GM11168 (cell line): ENCODE results near the gene TNS3.

ENCODE experiments used
- in situ Hi-C: fragments of 300-500 bp; cut with MboI; formaldehyde crosslinking; loops from one replicate; pipeline ENCODE4 v1.12.0; 2022; ENCODE audit warnings: low sequenced_read_pairs; ENCODE audit not compliant: unreplicated experiment

The TNS3 gene

GRCh38 chr7:47511699-47512370, 70.1 kb downstream of the TNS3 start:
- in situ Hi-C loops, result loop anchor here (25.0 kb wide), 1 partner anchor 1350 kb away; no protein-coding TSS in a partner anchor

DNA sequence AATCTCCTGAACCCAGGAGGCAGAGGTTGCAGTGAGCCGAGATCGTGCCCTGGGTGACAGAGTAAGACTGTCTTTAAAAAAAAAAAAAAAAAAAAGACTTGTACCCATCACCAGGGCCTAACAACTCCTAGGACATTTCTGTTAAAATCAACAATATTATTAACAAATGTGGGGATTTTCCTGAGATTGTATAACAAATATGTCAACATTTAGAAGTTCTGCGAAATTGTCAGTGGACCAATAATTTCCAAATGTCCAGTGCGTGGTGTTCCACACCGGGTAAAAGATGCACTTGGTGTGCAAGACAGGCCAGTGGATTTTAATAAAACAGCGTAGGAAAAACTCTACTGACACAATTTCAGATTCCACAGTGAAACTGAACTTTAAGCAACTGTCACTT, 71.1 kb downstream of the TNS3 start:
- in situ Hi-C loops, result loop anchor here (25.0 kb wide), 1 partner anchor 1348 kb away; no protein-coding TSS in a partner anchor

- in situ Hi-C loops, result loop anchor here (25.0 kb wide), 1 partner anchor 1348 kb away; no protein-coding TSS in a partner anchor
Measured at GRCh38 chr7:47510192-47510591, 71.7 kb downstream of the TNS3 start.

- in situ Hi-C loops, result loop anchor here (25.0 kb wide), 1 partner anchor 1347 kb away; no protein-coding TSS in a partner anchor
Measured at GRCh38 chr7:47509571-47509970, 72.3 kb downstream of the TNS3 start.

DNA sequence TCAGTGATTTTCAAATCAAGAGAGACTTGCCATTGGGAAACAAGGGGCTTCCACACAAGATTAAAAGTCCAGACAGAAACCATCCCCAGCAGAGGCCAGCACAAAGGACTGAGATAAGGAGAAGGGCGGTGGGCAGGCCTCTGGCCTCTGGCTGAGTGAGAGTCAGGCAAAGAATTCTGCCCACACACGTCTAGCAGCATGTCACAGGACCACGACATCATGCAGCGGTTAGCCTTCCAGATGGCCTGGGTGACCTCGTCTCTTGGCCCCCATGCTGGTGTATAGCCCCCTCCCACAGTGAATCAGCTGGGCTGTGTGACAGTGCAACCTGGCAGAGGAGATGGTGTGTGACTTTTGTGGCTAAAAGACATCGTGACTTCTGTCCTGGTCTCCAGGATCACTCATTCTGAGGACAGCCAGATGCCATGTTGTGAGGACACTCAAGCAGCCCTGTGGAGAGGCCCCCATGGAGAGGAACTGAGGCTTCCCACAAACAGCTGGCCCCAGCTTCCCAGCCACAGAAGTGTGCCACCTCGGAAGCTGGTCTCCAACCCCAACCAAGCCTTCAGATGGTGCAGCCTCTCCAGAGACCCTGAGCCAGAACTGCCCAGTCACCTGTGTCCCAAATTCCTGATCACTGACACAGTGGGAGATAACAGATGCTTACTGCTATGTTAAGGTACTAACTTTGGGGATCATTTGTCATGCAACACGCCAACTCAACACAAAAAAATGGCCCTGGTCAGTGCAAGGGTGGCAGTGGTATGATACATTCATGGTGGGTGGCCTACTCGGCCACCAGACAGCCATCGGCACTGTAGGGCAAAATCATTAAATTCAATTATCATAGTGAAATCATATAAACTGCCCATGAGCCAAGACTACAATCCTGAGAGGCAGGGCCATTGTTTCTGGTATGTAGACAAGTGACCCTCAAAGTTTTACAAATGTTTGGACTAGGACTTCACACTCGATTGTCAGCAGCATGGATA, 73.2 kb downstream of the TNS3 start:
- in situ Hi-C loops, result loop anchor here (25.0 kb wide), 1 partner anchor 1346 kb away; no protein-coding TSS in a partner anchor

DNA sequence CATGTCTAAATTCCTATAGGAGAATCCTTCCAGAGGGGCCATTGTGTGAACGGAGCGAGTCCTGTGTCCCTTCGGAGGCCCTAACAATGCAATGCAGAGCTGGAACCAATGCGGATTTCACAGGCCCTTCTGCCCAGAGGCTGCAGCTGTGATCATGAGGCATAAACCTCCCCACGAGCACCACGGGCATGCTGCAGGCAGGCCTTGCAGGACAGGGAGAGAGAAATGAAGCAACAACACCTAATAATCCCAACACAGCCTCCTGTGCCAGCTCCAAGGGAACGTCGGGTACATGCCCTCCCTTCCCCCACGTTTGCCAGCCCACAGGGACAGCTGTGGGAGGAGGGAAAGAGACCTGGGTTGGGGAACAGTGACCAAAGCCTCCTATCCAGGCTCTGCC, 74.4 kb downstream of the TNS3 start:
- in situ Hi-C loops, result loop anchor here (25.0 kb wide), 1 partner anchor 1345 kb away; no protein-coding TSS in a partner anchor

GRCh38 chr7:47506382-47507339, 75.2 kb downstream of the TNS3 start:
- in situ Hi-C loops, result loop anchor here (25.0 kb wide), 1 partner anchor 1344 kb away; no protein-coding TSS in a partner anchor

GRCh38 chr7:47505312-47506007, 76.5 kb downstream of the TNS3 start:
- in situ Hi-C loops, result loop anchor here (25.0 kb wide), 1 partner anchor 1343 kb away; no protein-coding TSS in a partner anchor

DNA sequence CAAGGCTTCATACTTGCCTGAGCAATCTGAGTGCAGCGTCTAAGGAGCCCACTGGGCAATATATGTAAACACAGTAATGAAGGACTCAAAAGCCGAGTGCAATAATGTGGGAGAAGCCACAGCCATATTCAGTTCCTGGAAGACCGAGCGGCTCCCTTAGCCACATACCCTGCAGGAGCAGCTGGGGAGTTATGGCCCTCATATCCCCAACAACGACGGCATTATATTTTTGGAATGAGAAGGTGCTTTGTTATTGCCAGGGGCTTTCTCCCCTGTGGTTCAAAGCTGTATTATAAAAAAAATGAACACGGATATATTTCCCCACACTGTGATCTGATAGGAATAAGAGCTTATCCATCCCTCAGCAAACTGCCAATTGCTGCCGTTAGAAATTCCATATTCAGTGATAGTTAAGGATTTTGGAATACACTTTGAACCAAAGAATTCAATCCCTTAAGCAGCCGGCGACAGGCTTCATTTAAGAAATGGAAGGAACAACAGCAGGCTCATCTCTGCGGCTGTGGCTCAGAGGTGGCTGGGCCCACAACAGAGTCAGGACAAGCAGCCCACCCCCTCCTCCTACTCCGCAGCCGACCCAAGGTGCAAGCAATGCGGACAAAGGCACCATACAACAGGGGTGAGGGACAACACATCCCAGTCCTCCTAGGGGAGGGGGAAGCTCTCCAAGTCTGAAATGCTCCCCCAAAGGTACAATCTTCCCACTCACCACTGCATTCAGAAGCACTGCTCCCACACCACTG, 77.2 kb downstream of the TNS3 start:
- in situ Hi-C loops, result loop anchor here (25.0 kb wide), 1 partner anchor 1342 kb away; no protein-coding TSS in a partner anchor

- in situ Hi-C loops, result loop anchor here (25.0 kb wide), 1 partner anchor 1341 kb away; no protein-coding TSS in a partner anchor
Measured at GRCh38 chr7:47503281-47503680, 78.6 kb downstream of the TNS3 start.

DNA sequence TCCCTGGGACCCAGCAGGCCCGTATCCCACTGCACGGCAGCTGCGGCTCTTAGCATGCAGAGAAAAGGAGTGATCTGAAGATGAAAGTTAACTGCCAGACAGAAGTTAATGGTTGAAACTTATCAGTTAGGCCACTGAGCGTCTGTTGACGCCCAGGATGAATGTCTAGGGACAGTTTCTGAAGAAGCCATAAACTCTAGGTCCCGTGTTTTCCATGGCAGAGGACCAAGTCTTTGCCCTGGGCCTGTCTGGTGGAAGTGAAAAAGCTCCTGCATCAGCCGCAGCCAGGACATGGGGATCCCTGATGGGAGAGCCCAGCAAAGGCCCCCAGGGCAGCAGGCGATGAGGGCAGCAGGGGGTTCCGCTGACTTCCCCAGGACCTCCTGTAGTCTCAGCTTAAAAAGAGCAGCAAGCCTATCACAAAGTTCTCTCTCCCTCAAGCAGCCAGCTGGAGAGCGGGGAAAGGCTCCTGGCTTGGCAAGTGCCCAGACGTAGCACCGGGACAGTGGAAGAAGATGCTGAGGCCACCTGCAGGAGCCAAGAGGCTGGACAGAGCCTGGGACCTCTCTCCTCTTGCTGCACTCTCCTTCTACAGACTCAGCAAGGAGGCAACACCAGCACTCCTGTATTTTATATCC, 79.6 kb downstream of the TNS3 start:
- in situ Hi-C loops, result loop anchor here (25.0 kb wide), 1 partner anchor 1340 kb away; no protein-coding TSS in a partner anchor

DNA sequence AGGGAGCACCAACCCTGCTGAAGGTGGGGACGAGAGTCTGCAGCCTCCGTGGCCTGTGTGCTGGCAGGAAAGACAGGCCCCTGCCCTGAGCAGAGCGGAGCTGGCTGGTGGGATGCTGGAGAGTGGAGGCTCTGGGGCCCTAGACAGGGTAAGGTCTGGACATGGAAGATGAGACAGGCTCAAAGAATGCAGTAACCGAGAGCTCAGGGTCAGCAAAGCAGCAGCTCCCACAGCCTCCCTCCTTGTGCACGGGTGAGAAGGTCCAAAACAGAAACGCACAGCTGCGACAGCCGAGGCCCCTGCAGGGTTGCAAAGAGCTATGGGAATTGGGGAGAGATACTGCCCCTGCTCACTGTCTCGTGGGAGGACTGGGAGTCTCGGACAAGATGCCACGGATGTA, 80.5 kb downstream of the TNS3 start:
- in situ Hi-C loops, result loop anchor here (25.0 kb wide), 1 partner anchor 1339 kb away; no protein-coding TSS in a partner anchor

- in situ Hi-C loops, result loop anchor here (25.0 kb wide), 1 partner anchor 1338 kb away; no protein-coding TSS in a partner anchor
Measured at GRCh38 chr7:47500103-47500563, 81.8 kb downstream of the TNS3 start.

- in situ Hi-C loops, result no loop called here
Measured at GRCh38 chr7:47498229-47499056, 83.5 kb downstream of the TNS3 start.

GRCh38 chr7:47497367-47498096, 84.4 kb downstream of the TNS3 start:
- in situ Hi-C loops, result no loop called here

- in situ Hi-C loops, result no loop called here
Measured at GRCh38 chr7:47496666-47497065, 85.2 kb downstream of the TNS3 start.
